IMR-90 (cell line): ENCODE data around the gene GAREM1. TPM values are rescaled to one million over a fixed set of nuclear protein-coding genes. Genes with fewer than 3 reads are reported as not detected.

ENCODE experiments used
- ATAC-seq: fragments of 200-7000 bp; cut with Tn5 transposase; 2 replicates; pipeline ENCODE4 v1.9.1; 2020; ENCODE audit warnings: low read depth, mild to moderate bottlenecking, moderate library complexity
- BruUV-seq: library from RNA; stranded (reverse); fragments of 400-500 nt; replicated peaks from 2 replicates; lab custom pipeline; 2021; lab: Mats Ljungman, UMichigan
- CTCF ChIA-PET: fragments of 300-600 bp; formaldehyde crosslinking; extraction: SDS; loops from one replicate; lab custom pipeline; 2021; ENCODE audit warnings: antibody characterized with exemption; lab: Yijun Ruan, JAX
- POLR2A ChIA-PET: fragments of 300-600 bp; sonication (Branson Sonifier 250); formaldehyde crosslinking; loops from one replicate; lab custom pipeline; 2022; ENCODE audit warnings: antibody characterized with exemption; ENCODE audit not compliant: unreplicated experiment; lab: Charles Lee
- DNase-seq: peaks from one replicate; pipeline ENCODE4 v3.0.0; 2013
- H2AFZ ChIP-seq: replicated peaks from 2 replicates; pipeline ENCODE3; 2013; ENCODE audit warnings: low read length, mild to moderate bottlenecking; ENCODE audit not compliant: poor library complexity
- H2AK5ac ChIP-seq: 2 replicates; pipeline ENCODE4 v1.6.1; 2013; ENCODE audit warnings: low read depth, low read length, inconsistent platforms
- H2AK9ac ChIP-seq: replicated peaks from 2 replicates; pipeline ENCODE3; 2013; ENCODE audit warnings: mild to moderate bottlenecking, low read depth, low read length, moderate library complexity; ENCODE audit not compliant: poor library complexity
- H2BK120ac ChIP-seq: 2 replicates; pipeline ENCODE4 v1.6.1; 2013; ENCODE audit warnings: low read depth, low read length, inconsistent platforms
- H2BK15ac ChIP-seq: 3 replicates; pipeline ENCODE4 v1.6.1; 2013; ENCODE audit warnings: low read depth, low read length, inconsistent platforms
- H2BK20ac ChIP-seq: 2 replicates; pipeline ENCODE4 v1.6.1; 2013; ENCODE audit warnings: low read depth, mild to moderate bottlenecking, inconsistent platforms, low read length, moderate library complexity
- H2BK5ac ChIP-seq: 2 replicates; pipeline ENCODE4 v1.6.1; 2013; ENCODE audit warnings: mild to moderate bottlenecking, low read depth, low read length, inconsistent platforms; ENCODE audit not compliant: poor library complexity, severe bottlenecking
- H3K14ac ChIP-seq: replicated peaks from 2 replicates; pipeline ENCODE4 v1.6.1; 2013; ENCODE audit warnings: low read depth, low read length, inconsistent platforms
- H3K18ac ChIP-seq: 2 replicates; pipeline ENCODE4 v1.6.1; 2013; ENCODE audit warnings: low read depth, low read length, control low read depth
- H3K23ac ChIP-seq: 2 replicates; pipeline ENCODE4 v1.6.1; 2013; ENCODE audit warnings: low read depth, low read length, inconsistent platforms
- H3K27ac ChIP-seq: 2 replicates; pipeline ENCODE4 v1.5.1; 2013; ENCODE audit warnings: mild to moderate bottlenecking, control low read depth, low read length; ENCODE audit not compliant: insufficient read depth
- H3K27me3 ChIP-seq: 2 replicates; pipeline ENCODE4 v1.6.1; 2013; ENCODE audit warnings: low read length; ENCODE audit not compliant: control insufficient read depth, insufficient read depth
- H3K36me3 ChIP-seq: 2 replicates; pipeline ENCODE4 v1.6.1; 2013; ENCODE audit warnings: low read length, mixed read lengths; ENCODE audit not compliant: control insufficient read depth, insufficient read depth
- H3K4ac ChIP-seq: 2 replicates; pipeline ENCODE4 v1.6.1; 2013; ENCODE audit warnings: low read depth, low read length, inconsistent platforms
- H3K4me1 ChIP-seq: 2 replicates; pipeline ENCODE4 v1.6.1; 2013; ENCODE audit warnings: low read length, mixed read lengths; ENCODE audit not compliant: control insufficient read depth, insufficient read depth
- H3K4me2 ChIP-seq: 2 replicates; pipeline ENCODE4 v1.6.1; 2013; ENCODE audit warnings: low read depth, mild to moderate bottlenecking, control low read depth, low read length, moderate library complexity
- H3K4me3 ChIP-seq: 2 replicates; pipeline ENCODE4 v1.5.1; 2013; ENCODE audit warnings: low read depth, mild to moderate bottlenecking, control low read depth, low read length, moderate library complexity; ENCODE audit not compliant: insufficient read depth
- H3K56ac ChIP-seq: 2 replicates; pipeline ENCODE4 v1.6.1; 2013; ENCODE audit warnings: low read length, inconsistent platforms; ENCODE audit not compliant: insufficient read depth; ENCODE audit errors: extremely low read depth
- H3K79me1 ChIP-seq, 2 experiments: 2 replicates each; pipeline ENCODE4 v1.6.1; 2013; ENCODE audit warnings: low read length in 2 of 2, inconsistent platforms in 1 of 2, low read depth in 1 of 2
- H3K9ac ChIP-seq: 2 replicates; pipeline ENCODE4 v1.6.1; 2013; ENCODE audit warnings: low read depth, low read length, control low read depth
- H3K9me1 ChIP-seq: 2 replicates; pipeline ENCODE4 v1.6.1; 2013; ENCODE audit warnings: low read length, inconsistent platforms; ENCODE audit not compliant: insufficient read depth
- H3K9me3 ChIP-seq: 2 replicates; pipeline ENCODE4 v1.6.1; 2013; ENCODE audit warnings: low read length; ENCODE audit not compliant: control insufficient read depth, insufficient read depth
- H4K20me1 ChIP-seq: 2 replicates; pipeline ENCODE4 v1.6.1; 2013; ENCODE audit warnings: low read length, inconsistent platforms; ENCODE audit not compliant: insufficient read depth
- H4K5ac ChIP-seq: 2 replicates; pipeline ENCODE4 v1.6.1; 2013; ENCODE audit warnings: mild to moderate bottlenecking, low read depth, low read length, control low read depth
- H4K8ac ChIP-seq, 2 experiments: 2 replicates each; pipeline ENCODE4 v1.6.1; 2013; ENCODE audit warnings: low read depth in 2 of 2, low read length in 2 of 2, control low read depth in 1 of 2, inconsistent platforms in 1 of 2
- H4K91ac ChIP-seq: 2 replicates; pipeline ENCODE4 v1.6.1; 2013; ENCODE audit warnings: low read depth, low read length, inconsistent platforms; ENCODE audit not compliant: insufficient read depth
- BHLHE40 ChIP-seq: fragments of 150-350 bp; IDR thresholded peaks from 2 replicates; pipeline ENCODE4 v1.6.1; 2016; ENCODE audit warnings: mild to moderate bottlenecking, low read depth, low read length
- FOS ChIP-seq: fragments of 150-350 bp; IDR thresholded peaks from 2 replicates; pipeline ENCODE4 v1.6.1; 2016; ENCODE audit warnings: low read depth, low read length
- MAFK ChIP-seq: IDR thresholded peaks from 2 replicates; pipeline ENCODE4 v1.6.1; 2012; ENCODE audit warnings: low read depth, low read length, improper control_type of control experiment
- USF2 ChIP-seq: fragments of 150-350 bp; IDR thresholded peaks from 2 replicates; pipeline ENCODE4 v1.6.1; 2017; ENCODE audit warnings: mild to moderate bottlenecking, antibody characterized with exemption, low read length, low read depth
- WGBS, 2 experiments: methylation state at CpG; one replicate each; pipeline versions ENCODE4 v1.1.5 to v1.1.7; 2013; ENCODE audit warnings: missing lambda C conversion rate in 2 of 2; ENCODE audit not compliant: insufficient read length in 1 of 2; ENCODE audit errors: extremely low coverage in 2 of 2; 5-methylcytosine and 5-hydroxymethylcytosine counted together
- dilution Hi-C: fragments of 300-500 bp; cut with HindIII; formaldehyde crosslinking; loops from one replicate; pipeline ENCODE4 v1.14.3; 2018; ENCODE audit warnings: low sequenced_read_pairs; ENCODE audit not compliant: unreplicated experiment
- in situ Hi-C: fragments of 300-500 bp; cut with MboI; formaldehyde crosslinking; loops from 3 replicates; pipeline ENCODE4 v1.14.3; 2019; ENCODE audit warnings: low sequenced_read_pairs, inconsistent platforms, mixed read lengths
- intact Hi-C: fragments of 100-400 bp; cut with micrococcal nuclease; formaldehyde crosslinking; loops from 2 replicates; pipeline ENCODE4 v1.10.0; 2022
- polyA plus RNA-seq, 3 experiments: library from polyadenylated mRNA; depleted of rRNA; stranded (reverse); fragments of >200 nt; gene quantifications; 2 replicates each; pipeline ENCODE4 v1.2.3, GENCODE V29; 2012; ENCODE audit warnings: low replicate concordance in 1 of 3
- total RNA-seq: library from RNA; depleted of rRNA; stranded (reverse); fragments of >200 nt; gene quantifications from 2 replicates; pipeline ENCODE4 v1.2.3, GENCODE V29; 2012

The GAREM1 gene
- total and polyA plus RNA-seq, 2 of the 4 experiments (the other 2 are of a cell fraction): 1.4 to 2.3 TPM

- no peak overlapping the region for H3K14ac ChIP-seq
- no peaks in the 10 kb centered on the region for H3K4me1 ChIP-seq
- no peak overlapping the region for H3K9ac ChIP-seq
- no peaks in the 10 kb centered on the region for H3K9me3 ChIP-seq
- in situ Hi-C loops (no loop called here), intact Hi-C loops (no loop called here), dilution Hi-C loops (loop anchor here (25.0 kb wide), 1 partner anchor 168 kb away; no protein-coding TSS in a partner anchor)
- H3K27ac ChIP-seq: no peak overlapping the region
- BruUV-seq: no TSS peak
- H3K18ac ChIP-seq: no peak overlapping the region
- H3K4me2 ChIP-seq: no peak overlapping the region
- H2BK15ac ChIP-seq: no peak overlapping the region
- no peaks in the 10 kb centered on the region for H3K79me1 ChIP-seq
- no peaks in the 10 kb centered on the region for H3K27me3 ChIP-seq
- H4K91ac ChIP-seq: no peak overlapping the region
- no peak for ATAC-seq
- WGBS, 2 experiments: no CpG with 5 or more reads among the region's 1 CpG
- no peak overlapping the region for H3K4ac ChIP-seq
- no peaks in the 10 kb centered on the region for H3K9me1 ChIP-seq
- no peak overlapping the region for H2BK5ac ChIP-seq
- H4K5ac ChIP-seq: no peak overlapping the region
- H2AFZ ChIP-seq: no peak overlapping the region
- H2AK5ac ChIP-seq: no peak overlapping the region
- H4K8ac ChIP-seq: no peak overlapping the region
- H3K56ac ChIP-seq: no peak overlapping the region
- TF ChIP-seq BHLHE40 (no peak), USF2 (no peak), MAFK (no peak), FOS (no peak)
- H2AK9ac ChIP-seq: no peak overlapping the region
- H2BK20ac ChIP-seq: no peak overlapping the region
- H3K36me3 ChIP-seq: no peaks in the 10 kb centered on the region
- no peak overlapping the region for H3K23ac ChIP-seq
- H3K4me3 ChIP-seq: no peak overlapping the region
- no peak overlapping the region for H2BK120ac ChIP-seq
- DNase-seq: no peak
- POLR2A ChIA-PET: no interaction called here
- H4K20me1 ChIP-seq: no peaks in the 10 kb centered on the region
- CTCF ChIA-PET: no interaction called here
These were observed 15.3 kb downstream of the GAREM1 start for GRCh38 chr18:32455361-32455760.
